ENCODE data around the gene NRN1.

GRCh38 chr6:6046716-6047115, 40.0 kb upstream of the NRN1 start:
- no peak for TF ChIP-seq POLR2AphosphoS5 (IDR thresholded peaks at IDR 0.05)
- no peak for TF ChIP-seq CTCF (IDR thresholded peaks at IDR 0.05)

Measured in stomach (tissue), 4 donors.